Measurements from ENCODE around the gene PCDHA4.
"Not testable (repeated sequence)": the region's sequence is repeated elsewhere in the genome, so short reads cannot be mapped to it uniquely, and the experiment has no call there.

Gene PCDHA4

DNA sequence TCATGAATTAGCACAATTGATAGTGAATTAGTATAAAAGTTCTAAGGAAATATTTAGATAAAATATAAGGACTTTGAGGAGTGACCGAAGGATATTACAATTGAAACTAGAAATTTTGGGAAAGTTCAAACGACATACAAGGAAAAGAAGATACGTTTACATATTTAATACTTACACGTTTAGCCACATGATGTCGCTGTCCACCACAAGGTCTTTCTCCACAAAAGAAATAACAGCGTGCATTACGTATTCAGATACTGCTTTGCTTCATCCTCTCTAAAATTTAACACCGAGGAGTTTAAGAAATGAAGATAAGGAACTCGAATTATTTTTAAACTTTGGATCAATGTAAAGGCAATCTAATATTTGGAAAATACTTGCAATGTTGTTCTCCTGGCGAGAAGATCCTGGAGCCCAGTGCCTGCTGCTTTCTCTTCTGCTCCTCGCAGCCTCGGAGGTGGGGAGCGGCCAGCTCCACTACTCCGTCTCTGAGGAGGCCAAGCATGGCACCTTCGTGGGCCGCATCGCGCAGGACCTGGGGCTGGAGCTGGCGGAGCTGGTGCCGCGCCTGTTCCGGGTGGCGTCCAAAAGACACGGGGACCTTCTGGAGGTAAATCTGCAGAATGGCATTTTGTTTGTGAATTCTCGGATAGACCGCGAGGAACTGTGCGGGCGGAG lies 5.9 kb upstream of the PCDHA4 start, which contains the start of gene PCDHA3:
Gene PCDHA3, plus strand, starts transcription at position 242 of the 678 bp plus-strand sequence.
- no peak for DNase-seq (ENCODE audit: low spot score)
- H3K4me3 Mint-ChIP-seq: no peak within 1 kb of the TSS
- H3K9me3 Mint-ChIP-seq: peaks cover 38% of the 10 kb centered on the region
- no peaks in the 10 kb centered on the region for H3K27me3 Mint-ChIP-seq (ENCODE audit: low read depth)
- no peaks in the 10 kb centered on the region for H3K4me1 Mint-ChIP-seq (ENCODE audit: low read depth)
- H3K27ac Mint-ChIP-seq: no peak within 1 kb of the TSS
- H3K36me3 Mint-ChIP-seq (ENCODE audit: low read depth): no peaks in the 10 kb centered on the region

DNA sequence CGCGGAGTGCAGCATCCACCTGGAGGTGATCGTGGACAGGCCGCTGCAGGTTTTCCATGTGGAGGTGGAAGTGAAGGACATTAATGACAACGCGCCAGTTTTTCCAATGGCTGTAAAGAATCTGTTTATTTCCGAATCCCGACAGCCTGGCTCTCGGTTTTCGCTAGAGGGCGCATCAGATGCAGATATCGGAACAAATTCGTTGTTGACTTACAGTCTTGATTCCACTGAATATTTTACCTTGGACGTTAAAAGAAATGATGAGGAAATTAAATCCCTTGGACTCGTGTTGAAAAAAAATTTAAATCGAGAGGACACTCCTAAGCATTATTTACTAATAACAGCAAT lies 5.4 kb upstream of the PCDHA4 start:
- Mint-ChIP-seq H3K36me3 (ENCODE audit: low read depth) (no peaks in the 10 kb centered on the region), H3K27ac (no peak overlapping the region), H3K9me3 (peaks cover 39% of the 10 kb centered on the region), H3K27me3 (ENCODE audit: low read depth) (no peaks in the 10 kb centered on the region), H3K4me1 (ENCODE audit: low read depth) (no peaks in the 10 kb centered on the region), H3K4me3 (no peak overlapping the region)
- no peak for DNase-seq (ENCODE audit: low spot score)

DNA sequence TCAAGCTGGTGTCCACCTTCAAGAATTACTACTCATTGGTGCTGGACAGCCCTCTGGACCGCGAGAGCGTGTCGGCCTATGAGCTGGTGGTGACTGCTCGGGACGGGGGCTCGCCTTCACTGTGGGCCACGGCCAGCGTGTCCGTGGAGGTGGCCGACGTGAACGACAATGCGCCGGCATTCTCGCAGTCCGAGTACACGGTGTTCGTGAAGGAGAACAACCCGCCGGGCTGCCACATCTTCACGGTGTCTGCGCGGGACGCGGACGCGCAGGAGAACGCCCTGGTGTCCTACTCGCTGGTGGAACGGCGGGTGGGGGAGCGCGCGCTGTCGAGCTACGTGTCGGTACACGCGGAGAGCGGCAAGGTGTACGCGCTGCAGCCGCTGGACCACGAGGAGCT lies 4.5 kb upstream of the PCDHA4 start:
- H3K9me3 Mint-ChIP-seq: peaks cover 40% of the 10 kb centered on the region
- not testable (repeated sequence) for H3K4me3 Mint-ChIP-seq; DNase-seq (ENCODE audit: low spot score); H3K27ac Mint-ChIP-seq; H3K36me3 Mint-ChIP-seq (ENCODE audit: low read depth); H3K27me3 Mint-ChIP-seq (ENCODE audit: low read depth); H3K4me1 Mint-ChIP-seq (ENCODE audit: low read depth)

DNA sequence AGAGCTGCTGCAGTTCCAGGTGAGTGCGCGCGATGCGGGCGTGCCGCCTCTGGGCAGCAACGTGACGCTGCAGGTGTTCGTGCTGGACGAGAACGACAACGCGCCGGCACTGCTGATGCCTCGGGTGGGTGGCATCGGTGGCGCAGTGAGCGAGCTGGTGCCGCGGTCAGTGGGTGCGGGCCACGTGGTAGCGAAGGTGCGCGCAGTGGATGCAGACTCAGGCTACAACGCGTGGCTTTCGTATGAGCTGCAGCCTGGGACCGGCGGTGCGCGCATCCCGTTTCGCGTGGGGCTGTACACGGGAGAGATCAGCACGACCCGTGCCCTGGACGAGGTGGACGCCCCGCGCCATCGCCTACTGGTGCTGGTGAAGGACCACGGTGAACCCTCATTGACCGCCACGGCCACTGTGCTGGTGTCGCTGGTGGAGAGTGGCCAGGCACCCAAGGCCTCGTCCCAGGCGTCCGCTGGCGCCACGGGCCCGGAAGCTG lies 4.0 kb upstream of the PCDHA4 start:
- Mint-ChIP-seq H3K36me3 (ENCODE audit: low read depth) (no peaks in the 10 kb centered on the region), H3K27ac (no peak overlapping the region), H3K4me3 (no peak overlapping the region), H3K27me3 (ENCODE audit: low read depth) (no peaks in the 10 kb centered on the region), H3K9me3 (peaks cover 43% of the 10 kb centered on the region), H3K4me1 (ENCODE audit: low read depth) (no peaks in the 10 kb centered on the region)
- DNase-seq (ENCODE audit: low spot score): no peak

DNA sequence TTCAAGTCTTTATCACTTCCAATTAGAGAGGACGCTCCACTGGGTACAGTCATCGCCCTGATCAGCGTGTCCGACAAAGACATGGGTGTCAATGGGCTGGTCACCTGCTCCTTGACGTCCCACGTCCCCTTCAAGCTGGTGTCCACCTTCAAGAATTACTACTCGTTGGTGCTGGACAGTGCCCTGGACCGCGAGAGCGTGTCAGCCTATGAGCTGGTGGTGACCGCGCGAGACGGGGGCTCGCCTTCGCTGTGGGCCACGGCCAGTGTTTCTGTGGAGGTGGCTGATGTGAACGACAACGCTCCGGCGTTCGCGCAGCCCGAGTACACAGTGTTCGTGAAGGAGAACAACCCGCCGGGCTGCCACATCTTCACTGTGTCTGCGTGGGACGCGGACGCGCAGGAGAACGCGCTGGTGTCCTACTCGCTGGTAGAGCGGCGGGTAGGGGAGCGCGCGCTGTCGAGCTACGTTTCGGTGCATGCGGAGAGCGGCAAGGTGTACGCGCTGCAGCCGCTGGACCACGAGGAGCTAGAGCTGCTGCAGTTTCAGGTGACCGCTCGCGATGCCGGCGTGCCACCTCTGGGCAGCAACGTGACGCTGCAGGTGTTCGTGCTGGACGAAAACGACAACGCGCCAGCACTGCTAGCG lies 1.5 kb downstream of the PCDHA4 start:
- not testable (repeated sequence) for H3K4me3 Mint-ChIP-seq; H3K27me3 Mint-ChIP-seq (ENCODE audit: low read depth); DNase-seq (ENCODE audit: low spot score); H3K36me3 Mint-ChIP-seq (ENCODE audit: low read depth); H3K4me1 Mint-ChIP-seq (ENCODE audit: low read depth); H3K27ac Mint-ChIP-seq
- H3K9me3 Mint-ChIP-seq: peaks cover 53% of the 10 kb centered on the region

DNA sequence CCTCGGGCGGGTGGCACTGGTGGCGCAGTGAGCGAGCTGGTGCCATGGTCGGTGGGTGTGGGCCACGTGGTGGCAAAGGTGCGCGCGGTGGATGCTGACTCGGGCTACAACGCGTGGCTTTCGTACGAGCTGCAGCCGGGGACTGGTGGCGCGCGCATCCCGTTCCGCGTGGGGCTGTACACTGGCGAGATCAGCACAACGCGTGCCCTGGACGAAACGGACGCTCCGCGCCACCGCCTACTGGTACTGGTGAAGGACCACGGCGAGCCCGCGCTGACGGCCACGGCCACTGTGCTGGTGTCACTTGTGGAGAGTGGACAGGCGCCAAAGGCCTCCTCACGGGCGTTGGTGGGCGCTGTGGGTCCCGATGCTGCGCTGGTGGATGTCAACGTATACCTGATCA lies 2.0 kb downstream of the PCDHA4 start:
- Mint-ChIP-seq H3K4me1 (ENCODE audit: low read depth) (no peaks in the 10 kb centered on the region), H3K27ac (no peak overlapping the region), H3K27me3 (ENCODE audit: low read depth) (no peaks in the 10 kb centered on the region), H3K36me3 (ENCODE audit: low read depth) (no peaks in the 10 kb centered on the region), H3K4me3 (no peak overlapping the region), H3K9me3 (peaks cover 48% of the 10 kb centered on the region)
- DNase-seq (ENCODE audit: low spot score): no peak

DNA sequence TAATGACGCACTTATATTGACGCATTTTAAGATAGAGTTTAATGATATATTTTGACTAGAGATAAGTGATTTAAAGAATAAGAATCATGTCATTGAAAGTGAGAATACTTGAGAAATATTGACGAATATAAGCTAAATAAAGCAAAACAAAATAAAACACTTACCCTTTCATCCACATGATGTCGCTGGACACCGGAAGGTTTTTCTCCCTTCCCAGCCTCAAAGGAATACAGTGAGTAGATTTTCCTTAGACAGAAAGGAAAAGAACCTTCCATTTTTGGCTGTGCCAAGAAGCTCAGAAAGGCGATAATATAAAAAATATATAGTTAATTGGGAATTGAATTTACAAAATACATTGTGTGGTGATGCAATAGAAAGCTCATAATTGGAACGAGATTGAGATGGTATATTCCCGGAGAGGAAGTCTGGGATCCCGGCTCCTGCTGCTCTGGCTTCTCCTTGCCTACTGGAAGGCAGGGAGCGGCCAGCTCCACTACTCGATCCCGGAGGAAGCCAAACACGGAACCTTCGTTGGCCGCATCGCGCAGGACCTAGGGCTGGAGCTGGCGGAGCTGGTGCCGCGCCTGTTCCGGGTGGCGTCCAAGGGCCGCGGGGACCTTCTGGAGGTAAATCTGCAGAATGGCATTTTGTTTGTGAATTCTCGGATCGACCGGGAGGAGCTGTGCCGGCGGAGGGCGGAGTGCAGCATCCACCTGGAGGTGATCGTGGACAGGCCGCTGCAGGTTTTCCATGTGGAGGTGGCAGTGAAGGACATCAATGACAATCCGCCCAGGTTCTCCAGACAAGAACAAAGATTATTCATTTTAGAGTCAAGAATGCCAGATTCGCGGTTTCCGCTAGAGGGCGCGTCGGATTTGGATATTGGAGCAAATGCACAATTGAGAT lies 14.8 kb downstream of the PCDHA4 start, which contains the start of gene PCDHA5:
Gene PCDHA5, plus strand, starts transcription at position 239 of the 906 bp plus-strand sequence.
- Mint-ChIP-seq H3K27me3 (ENCODE audit: low read depth) (no peaks in the 10 kb centered on the region), H3K4me3 (no peak within 1 kb of the TSS), H3K36me3 (ENCODE audit: low read depth) (no peaks in the 10 kb centered on the region), H3K4me1 (ENCODE audit: low read depth) (no peaks in the 10 kb centered on the region), H3K27ac (no peak within 1 kb of the TSS), H3K9me3 (peaks cover 18% of the 10 kb centered on the region)
- DNase-seq (ENCODE audit: low spot score): no peak

DNA sequence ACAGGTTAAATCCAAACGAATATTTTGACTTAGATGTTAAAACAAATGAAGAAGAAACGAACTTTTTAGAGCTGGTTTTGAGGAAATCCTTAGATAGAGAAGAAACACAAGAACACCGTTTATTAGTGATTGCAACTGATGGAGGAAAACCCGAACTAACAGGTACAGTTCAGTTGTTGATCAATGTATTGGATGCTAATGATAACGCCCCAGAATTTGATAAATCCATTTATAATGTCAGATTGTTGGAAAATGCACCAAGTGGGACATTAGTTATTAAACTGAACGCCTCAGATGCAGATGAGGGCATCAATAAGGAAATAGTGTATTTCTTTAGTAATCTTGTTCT lies 15.4 kb downstream of the PCDHA4 start:
- no peak for DNase-seq (ENCODE audit: low spot score)
- no peaks in the 10 kb centered on the region for H3K36me3 Mint-ChIP-seq (ENCODE audit: low read depth)
- H3K9me3 Mint-ChIP-seq: peaks cover 25% of the 10 kb centered on the region

DNA sequence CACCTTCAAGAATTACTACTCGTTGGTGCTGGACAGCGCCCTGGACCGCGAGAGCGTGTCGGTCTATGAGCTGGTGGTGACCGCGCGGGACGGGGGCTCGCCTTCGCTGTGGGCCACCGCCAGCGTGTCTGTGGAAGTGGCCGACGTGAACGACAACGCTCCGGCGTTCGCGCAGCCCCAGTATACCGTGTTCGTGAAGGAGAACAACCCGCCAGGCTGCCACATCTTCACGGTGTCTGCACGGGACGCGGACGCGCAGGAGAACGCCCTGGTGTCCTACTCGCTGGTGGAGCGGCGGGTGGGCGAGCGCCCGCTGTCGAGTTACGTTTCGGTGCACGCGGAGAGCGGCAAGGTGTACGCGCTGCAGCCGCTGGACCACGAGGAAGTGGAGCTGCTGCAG lies 16.1 kb downstream of the PCDHA4 start:
- H3K27ac Mint-ChIP-seq; H3K36me3 Mint-ChIP-seq (ENCODE audit: low read depth); DNase-seq (ENCODE audit: low spot score); H3K27me3 Mint-ChIP-seq (ENCODE audit: low read depth); H3K4me3 Mint-ChIP-seq; H3K4me1 Mint-ChIP-seq (ENCODE audit: low read depth): not testable (repeated sequence)
- peaks cover 29% of the 10 kb centered on the region for H3K9me3 Mint-ChIP-seq

More for the DNA sequence above, 15.4 kb downstream of the PCDHA4 start:
- Mint-ChIP-seq H3K4me1 (ENCODE audit: low read depth) (no peaks in the 10 kb centered on the region), H3K27ac (no peak overlapping the region), H3K27me3 (ENCODE audit: low read depth) (no peaks in the 10 kb centered on the region), H3K4me3 (no peak overlapping the region)

DNA sequence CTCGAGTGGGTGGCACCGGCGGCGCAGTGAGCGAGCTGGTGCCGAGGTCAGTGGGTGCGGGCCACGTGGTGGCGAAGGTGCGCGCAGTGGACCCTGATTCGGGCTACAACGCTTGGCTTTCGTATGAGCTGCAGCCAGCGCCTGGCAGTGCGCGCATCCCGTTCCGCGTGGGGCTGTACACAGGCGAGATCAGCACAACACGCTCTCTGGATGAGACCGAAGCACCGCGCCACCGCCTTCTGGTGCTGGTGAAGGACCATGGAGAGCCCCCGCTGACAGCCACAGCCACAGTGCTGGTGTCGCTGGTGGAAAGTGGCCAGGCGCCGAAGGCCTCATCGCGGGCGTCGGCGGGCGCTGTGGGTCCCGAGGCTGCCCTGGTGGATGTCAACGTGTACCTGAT lies 16.6 kb downstream of the PCDHA4 start:
- no peaks in the 10 kb centered on the region for H3K4me1 Mint-ChIP-seq (ENCODE audit: low read depth)
- no peak overlapping the region for H3K27ac Mint-ChIP-seq
- no peaks in the 10 kb centered on the region for H3K27me3 Mint-ChIP-seq (ENCODE audit: low read depth)
- no peaks in the 10 kb centered on the region for H3K36me3 Mint-ChIP-seq (ENCODE audit: low read depth)
- no peak for DNase-seq (ENCODE audit: low spot score)
- H3K9me3 Mint-ChIP-seq: peaks cover 31% of the 10 kb centered on the region
- no peak overlapping the region for H3K4me3 Mint-ChIP-seq

DNA sequence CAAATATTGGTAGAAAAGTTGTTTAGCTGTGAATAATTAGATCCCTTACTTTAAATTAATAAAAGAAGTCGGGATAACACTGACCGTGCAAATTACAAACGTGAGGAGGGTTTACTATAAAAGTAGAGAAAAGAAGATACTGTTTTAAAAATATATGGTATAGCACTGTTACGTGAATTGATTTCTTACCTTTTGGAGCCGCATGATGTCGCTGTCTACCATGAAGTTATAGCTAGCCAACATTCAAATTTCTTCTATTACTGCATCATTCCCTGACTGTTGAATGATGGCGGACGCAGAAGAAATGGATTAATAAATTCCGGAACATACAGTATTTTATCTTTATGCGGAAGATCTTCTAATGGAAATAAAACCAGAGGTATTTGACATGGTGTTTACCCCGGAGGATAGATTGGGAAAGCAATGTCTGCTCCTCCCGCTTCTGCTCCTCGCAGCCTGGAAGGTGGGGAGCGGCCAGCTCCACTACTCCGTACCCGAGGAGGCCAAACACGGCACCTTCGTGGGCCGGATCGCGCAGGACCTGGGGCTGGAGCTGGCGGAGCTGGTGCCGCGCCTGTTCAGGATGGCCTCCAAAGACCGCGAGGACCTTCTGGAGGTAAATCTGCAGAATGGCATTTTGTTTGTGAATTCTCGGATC lies 21.0 kb downstream of the PCDHA4 start, which contains the start of gene PCDHA6:
Gene PCDHA6, plus strand, starts transcription at position 257 of the 658 bp plus-strand sequence. Its CDS starts 132 bp downstream, at position 389.
- Mint-ChIP-seq H3K4me3 (peak within 1 kb of the TSS; percentile 24), H3K27ac (no peak within 1 kb of the TSS), H3K9me3 (peaks cover 36% of the 10 kb centered on the region), H3K36me3 (ENCODE audit: low read depth) (no peaks in the 10 kb centered on the region), H3K27me3 (ENCODE audit: low read depth) (no peaks in the 10 kb centered on the region), H3K4me1 (ENCODE audit: low read depth) (no peaks in the 10 kb centered on the region)
- no peak for DNase-seq (ENCODE audit: low spot score)

DNA sequence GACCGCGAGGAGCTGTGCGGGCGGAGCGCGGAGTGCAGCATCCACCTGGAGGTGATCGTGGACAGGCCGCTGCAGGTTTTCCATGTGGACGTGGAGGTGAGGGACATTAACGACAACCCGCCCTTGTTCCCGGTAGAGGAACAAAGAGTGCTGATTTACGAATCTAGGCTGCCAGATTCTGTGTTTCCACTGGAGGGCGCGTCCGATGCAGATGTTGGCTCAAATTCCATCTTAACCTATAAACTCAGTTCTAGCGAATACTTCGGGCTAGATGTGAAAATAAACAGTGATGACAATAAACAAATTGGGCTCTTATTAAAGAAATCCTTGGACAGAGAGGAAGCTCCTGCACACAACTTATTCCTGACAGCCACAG lies 21.5 kb downstream of the PCDHA4 start:
- H3K4me3 Mint-ChIP-seq: peak overlapping the region; percentile 24
- no peaks in the 10 kb centered on the region for H3K27me3 Mint-ChIP-seq (ENCODE audit: low read depth)
- peaks cover 39% of the 10 kb centered on the region for H3K9me3 Mint-ChIP-seq
- H3K27ac Mint-ChIP-seq: no peak overlapping the region
- no peak for DNase-seq (ENCODE audit: low spot score)
- no peaks in the 10 kb centered on the region for H3K36me3 Mint-ChIP-seq (ENCODE audit: low read depth)
- no peaks in the 10 kb centered on the region for H3K4me1 Mint-ChIP-seq (ENCODE audit: low read depth)

DNA sequence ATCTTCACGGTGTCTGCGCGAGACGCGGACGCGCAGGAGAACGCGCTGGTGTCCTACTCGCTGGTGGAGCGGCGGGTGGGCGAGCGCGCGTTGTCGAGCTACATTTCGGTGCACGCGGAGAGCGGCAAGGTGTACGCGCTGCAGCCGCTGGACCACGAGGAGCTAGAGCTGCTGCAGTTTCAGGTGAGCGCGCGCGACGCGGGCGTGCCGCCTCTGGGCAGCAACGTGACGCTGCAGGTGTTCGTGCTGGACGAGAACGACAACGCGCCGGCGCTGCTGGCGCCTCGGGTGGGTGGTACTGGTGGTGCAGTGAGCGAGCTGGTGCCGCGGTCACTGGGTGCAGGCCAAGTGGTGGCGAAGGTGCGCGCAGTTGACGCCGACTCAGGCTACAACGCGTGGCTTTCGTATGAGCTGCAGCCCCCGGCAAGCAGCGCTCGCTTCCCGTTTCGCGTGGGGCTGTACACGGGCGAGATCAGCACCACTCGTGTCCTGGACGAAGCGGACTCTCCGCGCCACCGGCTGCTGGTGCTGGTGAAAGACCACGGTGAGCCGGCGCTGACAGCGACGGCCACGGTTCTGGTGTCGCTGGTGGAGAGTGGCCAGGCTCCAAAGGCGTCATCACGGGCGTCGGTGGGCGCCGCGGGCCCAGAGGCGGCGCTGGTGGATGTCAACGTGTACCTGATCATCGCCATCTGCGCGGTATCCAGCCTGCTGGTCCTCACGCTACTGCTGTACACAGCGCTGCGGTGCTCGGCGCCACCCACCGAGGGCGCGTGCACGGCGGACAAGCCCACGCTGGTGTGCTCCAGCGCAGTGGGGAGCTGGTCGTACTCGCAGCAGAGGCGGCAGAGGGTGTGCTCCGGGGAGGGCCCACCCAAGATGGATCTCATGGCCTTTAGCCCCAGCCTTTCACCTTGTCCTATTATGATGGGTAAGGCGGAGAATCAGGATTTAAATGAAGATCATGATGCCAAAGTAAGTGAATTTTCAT lies 22.9 kb downstream of the PCDHA4 start:
- H3K27me3 Mint-ChIP-seq (ENCODE audit: low read depth); H3K4me1 Mint-ChIP-seq (ENCODE audit: low read depth); DNase-seq (ENCODE audit: low spot score); H3K4me3 Mint-ChIP-seq; H3K27ac Mint-ChIP-seq; H3K36me3 Mint-ChIP-seq (ENCODE audit: low read depth): not testable (repeated sequence)
- H3K9me3 Mint-ChIP-seq: peaks cover 43% of the 10 kb centered on the region
